Measurements from ENCODE around the gene RNU6-8. TPM values are rescaled to one million over a fixed set of nuclear protein-coding genes. Genes with fewer than 3 reads are reported as not detected.

The RNU6-8 gene
- total RNA-seq (2014; rRNA removed; shearing (Covaris generic)) = not detected in 2 replicates

GRCh38 chr14:32202998-32203882 is at the start of gene RNU6-8:
Gene RNU6-8 (minus strand): TSS chr14:32203269.
- in situ Hi-C loops (cut with HindIII; ENCODE audit: low sequenced_read_pairs) = no loop called here
- DNase-seq (ENCODE audit: low spot score) = peak; percentile 93

DNA sequence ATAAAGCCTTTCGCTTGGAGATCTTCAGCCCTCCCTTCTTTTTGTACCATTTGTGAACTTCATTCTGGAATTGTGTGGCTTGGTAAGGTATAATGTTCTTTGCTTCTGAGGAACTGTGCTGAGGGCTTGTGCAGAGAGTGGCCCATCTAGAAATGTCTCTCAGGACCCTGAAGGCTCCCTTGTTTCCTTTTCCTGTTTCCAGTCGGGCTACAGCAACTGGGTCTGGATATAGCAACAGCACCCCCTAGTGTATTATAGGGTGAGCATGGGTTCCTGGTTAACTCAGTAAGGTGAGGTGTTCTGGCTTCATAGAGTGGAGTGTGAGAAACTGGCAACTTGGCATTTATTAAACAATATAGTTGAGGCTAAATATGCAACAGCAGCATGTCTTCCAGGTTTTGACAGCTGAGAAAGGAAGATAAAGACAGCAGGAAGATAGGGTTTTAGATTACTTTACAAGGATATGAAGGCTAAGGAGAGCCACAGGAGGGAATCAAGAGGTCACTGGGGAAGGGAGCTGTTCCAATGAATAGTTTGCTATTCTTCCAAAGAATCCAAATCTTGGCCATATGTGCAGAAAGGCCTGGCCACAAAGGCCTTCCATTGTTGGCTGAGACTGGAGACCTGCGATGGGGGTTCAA is 49.1 kb upstream of the RNU6-8 start:
- in situ Hi-C loops (cut with HindIII; ENCODE audit: low sequenced_read_pairs) = no loop called here
- peak; percentile 82 for DNase-seq (ENCODE audit: low spot score)

- no peak for DNase-seq (ENCODE audit: low spot score)
- in situ Hi-C loops (cut with HindIII; ENCODE audit: low sequenced_read_pairs) = no loop called here
Measured at GRCh38 chr14:32251530-32251929, 48.5 kb upstream of the RNU6-8 start.

GRCh38 chr14:32250681-32251080 is 47.6 kb upstream of the RNU6-8 start:
- in situ Hi-C loops (cut with HindIII; ENCODE audit: low sequenced_read_pairs) = no loop called here
- DNase-seq (ENCODE audit: low spot score) = no peak

GRCh38 chr14:32249780-32250179 is 46.7 kb upstream of the RNU6-8 start:
- DNase-seq (ENCODE audit: low spot score) = no peak
- in situ Hi-C loops (cut with HindIII; ENCODE audit: low sequenced_read_pairs) = no loop called here

GRCh38 chr14:32249371-32249770 is 46.3 kb upstream of the RNU6-8 start:
- no peak for DNase-seq (ENCODE audit: low spot score)
- in situ Hi-C loops (cut with HindIII; ENCODE audit: low sequenced_read_pairs) = no loop called here

DNA sequence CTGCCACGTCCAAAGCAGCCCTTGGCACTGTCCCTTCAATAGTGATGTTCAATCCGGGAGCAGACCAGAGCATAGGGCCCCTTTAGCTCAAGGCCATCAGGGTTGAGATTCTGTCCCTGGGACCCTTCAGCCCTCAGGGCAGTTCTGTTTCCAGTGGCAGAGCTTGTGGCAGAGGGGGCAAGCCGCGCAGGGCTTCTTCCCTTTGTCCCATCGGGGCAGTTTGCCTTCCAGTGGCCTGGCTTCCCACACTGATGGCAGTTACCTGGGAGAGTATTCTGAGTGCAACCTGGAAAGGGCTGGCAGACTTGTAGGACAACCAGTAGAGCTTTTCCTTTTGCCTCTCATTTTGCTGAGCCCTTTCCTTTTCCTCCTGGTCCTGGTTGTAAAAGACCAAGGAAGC is 43.7 kb upstream of the RNU6-8 start:
- in situ Hi-C loops (cut with HindIII; ENCODE audit: low sequenced_read_pairs) = no loop called here
- DNase-seq (ENCODE audit: low spot score) = no peak

DNA sequence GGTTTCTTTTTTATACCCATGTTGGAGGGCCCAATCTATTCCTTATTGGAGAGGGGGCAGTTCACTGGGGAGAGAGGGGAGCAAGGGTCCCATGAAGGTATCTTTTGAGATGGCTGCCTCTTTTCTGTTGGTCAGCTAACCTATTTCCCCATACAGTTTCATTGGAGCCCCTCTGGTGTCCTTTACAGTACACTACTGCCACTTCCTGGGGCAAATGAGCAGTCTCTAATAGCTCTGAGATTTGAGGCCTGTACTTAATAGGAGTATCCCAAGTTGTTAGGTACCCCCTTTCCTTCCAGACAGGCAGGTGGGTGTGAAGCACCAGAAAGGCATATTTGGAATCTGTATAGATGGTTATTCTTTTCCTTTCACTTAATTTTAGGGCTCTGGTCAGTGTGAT is 41.3 kb upstream of the RNU6-8 start:
- in situ Hi-C loops (cut with HindIII; ENCODE audit: low sequenced_read_pairs) = no loop called here
- DNase-seq (ENCODE audit: low spot score) = no peak

DNA sequence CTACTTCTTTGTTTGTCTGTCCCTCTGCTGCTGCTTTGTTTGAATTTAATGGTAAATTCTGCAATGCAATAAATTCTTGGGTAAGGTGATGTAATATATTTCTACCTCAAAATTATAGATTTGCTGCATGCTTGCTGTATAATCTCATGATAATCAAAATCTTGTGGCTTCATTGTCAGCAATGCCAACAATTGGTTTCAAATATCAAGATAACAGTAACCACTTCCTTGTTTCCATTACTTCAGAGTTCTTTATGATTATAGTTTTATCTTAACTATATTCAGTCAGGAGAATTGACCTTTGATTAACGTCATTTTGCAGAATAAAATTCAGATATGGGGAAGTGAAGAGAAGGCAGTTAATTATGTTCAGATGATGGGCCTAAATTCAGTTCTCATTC is 30.2 kb upstream of the RNU6-8 start:
- DNase-seq (ENCODE audit: low spot score) = no peak
- in situ Hi-C loops (cut with HindIII; ENCODE audit: low sequenced_read_pairs) = no loop called here

- in situ Hi-C loops (cut with HindIII; ENCODE audit: low sequenced_read_pairs) = no loop called here
- no peak for DNase-seq (ENCODE audit: low spot score)
Measured at GRCh38 chr14:32232481-32232880, 29.4 kb upstream of the RNU6-8 start.

- in situ Hi-C loops (cut with HindIII; ENCODE audit: low sequenced_read_pairs) = no loop called here
Measured at GRCh38 chr14:32230695-32231280, 27.7 kb upstream of the RNU6-8 start.

DNA sequence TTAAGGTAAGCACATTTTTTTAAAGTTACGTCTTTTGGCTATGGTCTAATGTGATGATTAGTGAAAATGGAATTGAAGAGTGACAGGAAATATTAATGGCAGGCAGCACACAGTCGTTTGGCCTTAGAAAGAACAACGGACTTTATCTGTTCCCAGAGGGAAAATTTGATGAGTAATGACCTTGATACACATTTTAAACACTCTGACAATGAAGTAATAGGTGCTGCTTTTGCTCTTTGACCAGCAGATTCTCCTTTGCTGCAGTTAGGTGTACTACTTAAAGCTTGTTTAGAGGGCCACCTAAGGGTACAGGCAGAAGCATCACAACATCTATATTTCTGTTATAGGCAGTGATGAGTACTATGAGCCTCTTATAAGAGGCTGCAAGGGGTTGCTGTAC is 27.1 kb upstream of the RNU6-8 start:
- no peak for DNase-seq (ENCODE audit: low spot score)
- in situ Hi-C loops (cut with HindIII; ENCODE audit: low sequenced_read_pairs) = no loop called here

More at GRCh38 chr14:32230695-32231280, 27.7 kb upstream of the RNU6-8 start:
- DNase-seq (ENCODE audit: low spot score) = no peak

DNA sequence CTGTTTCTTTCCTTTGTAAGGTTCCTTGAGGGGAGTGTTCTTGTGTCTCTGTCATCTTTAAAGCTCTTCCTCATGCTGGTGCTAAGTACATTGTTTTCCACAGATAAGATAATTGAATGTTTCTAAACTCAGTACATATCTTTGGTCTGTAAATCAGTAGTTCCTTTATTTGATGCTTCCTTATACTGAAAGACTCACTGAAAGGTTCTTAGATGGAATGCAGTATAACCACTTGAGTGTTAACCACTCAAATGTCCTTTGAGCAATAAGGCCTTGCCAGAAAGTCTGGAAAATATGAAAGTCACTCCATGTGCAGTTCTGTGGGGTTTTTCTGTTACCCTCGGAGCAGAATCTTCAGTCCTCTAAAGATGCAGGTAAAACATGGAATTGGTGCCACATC is 23.0 kb upstream of the RNU6-8 start:
- in situ Hi-C loops (cut with HindIII; ENCODE audit: low sequenced_read_pairs) = no loop called here
- DNase-seq (ENCODE audit: low spot score) = no peak

- peak; percentile 2 for DNase-seq (ENCODE audit: low spot score)
- in situ Hi-C loops (cut with HindIII; ENCODE audit: low sequenced_read_pairs) = no loop called here
Measured at GRCh38 chr14:32225378-32225920, 22.4 kb upstream of the RNU6-8 start.

- DNase-seq (ENCODE audit: low spot score) = peak; percentile 46
- in situ Hi-C loops (cut with HindIII; ENCODE audit: low sequenced_read_pairs) = no loop called here
Measured at GRCh38 chr14:32224737-32225377, 21.8 kb upstream of the RNU6-8 start.

GRCh38 chr14:32217301-32217700 is 14.2 kb upstream of the RNU6-8 start:
- DNase-seq (ENCODE audit: low spot score) = no peak
- in situ Hi-C loops (cut with HindIII; ENCODE audit: low sequenced_read_pairs) = no loop called here

GRCh38 chr14:32212833-32213232 is 9.8 kb upstream of the RNU6-8 start:
- in situ Hi-C loops (cut with HindIII; ENCODE audit: low sequenced_read_pairs) = no loop called here
- DNase-seq (ENCODE audit: low spot score) = no peak

DNA sequence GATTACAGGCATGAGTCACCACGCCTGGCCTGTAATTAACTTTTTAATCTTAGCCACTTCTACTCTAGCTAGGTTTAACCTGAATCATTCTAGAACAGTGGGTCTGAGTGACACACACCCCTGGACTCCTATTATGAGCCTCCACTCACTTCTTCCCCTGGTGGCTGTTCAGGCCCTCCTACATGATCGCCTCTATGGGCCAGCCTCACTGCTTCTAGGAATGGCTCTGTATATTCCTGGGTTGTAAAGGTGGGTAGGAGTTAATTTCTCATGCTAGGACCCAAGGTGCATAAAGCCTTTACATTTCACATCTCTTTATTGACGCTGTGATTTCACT is 8.0 kb upstream of the RNU6-8 start:
- in situ Hi-C loops (cut with HindIII; ENCODE audit: low sequenced_read_pairs) = no loop called here
- no peak for DNase-seq (ENCODE audit: low spot score)

- in situ Hi-C loops (cut with HindIII; ENCODE audit: low sequenced_read_pairs) = no loop called here
Measured at GRCh38 chr14:32209471-32209870, 6.4 kb upstream of the RNU6-8 start.

GRCh38 chr14:32208490-32208889 is 5.4 kb upstream of the RNU6-8 start:
- DNase-seq (ENCODE audit: low spot score) = no peak

More at GRCh38 chr14:32209471-32209870, 6.4 kb upstream of the RNU6-8 start:
- no peak for DNase-seq (ENCODE audit: low spot score)

More at GRCh38 chr14:32208490-32208889, 5.4 kb upstream of the RNU6-8 start:
- in situ Hi-C loops (cut with HindIII; ENCODE audit: low sequenced_read_pairs) = no loop called here
